HG03469 (cell line): ENCODE measurements around the gene SLC22A7.
A peak's percentile ranks its signal among the peaks of the same experiment; 100 is the strongest.
"Not testable (repeated sequence)": the region's sequence is repeated elsewhere in the genome, so short reads cannot be mapped to it uniquely, and the experiment has no call there.

Source experiments
- ATAC-seq: cut with Tn5 transposase; IDR thresholded peaks from one replicate; pipeline ENCODE4 v1.9.1; 2021; ENCODE audit warnings: mild to moderate bottlenecking, moderate library complexity, moderate number of reproducible peaks; ENCODE audit not compliant: unreplicated experiment

SLC22A7 gene

DNA sequence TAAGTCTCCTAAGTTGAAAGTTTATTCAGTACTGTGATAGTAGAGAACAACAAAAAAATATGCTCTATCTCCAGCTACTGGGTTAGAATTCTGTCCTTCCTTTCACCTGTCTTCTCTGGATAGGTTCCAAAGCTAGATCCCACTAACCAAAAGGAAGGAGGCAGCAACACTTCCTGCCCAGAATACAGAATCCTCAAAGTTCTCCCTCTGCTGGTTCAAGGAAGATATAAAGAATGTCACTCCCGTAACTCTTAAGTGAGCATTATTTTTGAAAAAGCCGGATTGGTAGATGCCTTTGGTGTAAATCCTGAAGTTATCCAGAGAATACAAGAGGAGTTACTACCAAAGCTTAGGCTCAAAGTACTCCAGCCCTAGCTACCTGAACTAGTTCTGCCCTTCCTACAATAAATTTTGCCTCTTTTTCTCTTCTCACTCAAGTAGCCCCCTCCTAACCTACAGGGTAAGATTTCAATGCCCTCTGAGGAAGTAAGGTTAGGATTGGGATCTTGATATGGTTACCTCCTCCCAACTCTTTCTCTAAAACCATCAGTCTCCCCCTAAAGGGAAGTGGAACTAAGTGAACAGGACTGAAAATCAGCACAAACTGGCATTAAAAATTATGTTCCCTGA is 36.5 kb downstream of the SLC22A7 start:
- ATAC-seq = no peak

DNA sequence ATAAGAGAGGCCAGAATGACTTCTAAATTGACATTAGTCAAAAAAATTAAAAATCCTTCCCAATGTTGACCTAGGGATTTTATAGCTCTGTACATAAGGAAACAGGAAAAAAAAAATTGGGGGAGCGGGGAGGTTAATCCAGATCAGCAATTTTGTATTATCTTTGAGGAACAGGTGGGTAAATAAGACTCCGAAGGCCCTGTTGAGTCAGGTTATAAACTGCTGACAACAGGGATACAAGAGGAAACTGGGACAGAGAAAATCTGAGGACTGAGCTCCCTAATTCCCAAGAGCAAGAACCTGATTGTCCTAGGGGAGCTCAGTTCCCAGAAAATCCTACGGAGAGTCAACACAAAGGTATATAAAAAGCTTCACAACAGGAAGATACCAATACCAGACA is 37.4 kb downstream of the SLC22A7 start:
- no peak for ATAC-seq

DNA sequence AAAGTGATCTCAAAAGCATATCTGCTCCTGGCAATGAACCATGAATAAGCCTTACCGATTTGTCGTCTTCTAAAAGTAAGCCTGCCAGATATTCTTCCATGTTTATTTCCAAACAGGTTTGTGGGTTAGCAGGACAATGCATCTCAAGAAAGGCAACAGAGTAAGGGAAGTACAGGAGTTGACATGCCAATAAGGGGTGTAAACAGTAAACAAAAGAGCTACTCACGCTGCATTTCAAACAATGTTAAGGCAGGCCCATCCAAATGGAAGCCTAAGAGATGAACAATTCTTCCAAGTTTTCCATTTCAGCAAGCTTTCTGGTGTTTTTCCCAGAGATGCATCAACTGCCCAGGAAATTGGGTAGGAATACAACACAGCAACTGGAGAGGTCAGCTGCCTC is 38.3 kb downstream of the SLC22A7 start:
- no peak for ATAC-seq

DNA sequence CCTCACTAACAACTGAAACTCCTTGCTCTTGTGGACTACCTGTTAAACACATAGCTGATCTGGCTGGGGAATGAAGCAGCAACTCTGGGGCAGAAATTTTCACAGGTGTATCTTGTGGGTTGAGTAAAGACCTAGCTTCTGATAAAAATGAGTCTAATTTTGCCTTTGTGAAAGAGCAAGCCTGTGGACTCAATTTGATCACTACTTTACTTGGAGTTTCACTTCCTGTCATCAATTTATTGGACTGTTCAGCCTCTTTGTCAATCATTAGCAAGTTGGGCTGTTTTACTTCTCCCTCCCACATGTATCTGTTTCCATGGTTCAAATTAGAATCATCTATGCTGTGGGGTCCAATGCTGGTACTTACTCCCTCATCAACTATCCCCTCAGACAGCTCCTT is 40.2 kb downstream of the SLC22A7 start:
- no peak for ATAC-seq

DNA sequence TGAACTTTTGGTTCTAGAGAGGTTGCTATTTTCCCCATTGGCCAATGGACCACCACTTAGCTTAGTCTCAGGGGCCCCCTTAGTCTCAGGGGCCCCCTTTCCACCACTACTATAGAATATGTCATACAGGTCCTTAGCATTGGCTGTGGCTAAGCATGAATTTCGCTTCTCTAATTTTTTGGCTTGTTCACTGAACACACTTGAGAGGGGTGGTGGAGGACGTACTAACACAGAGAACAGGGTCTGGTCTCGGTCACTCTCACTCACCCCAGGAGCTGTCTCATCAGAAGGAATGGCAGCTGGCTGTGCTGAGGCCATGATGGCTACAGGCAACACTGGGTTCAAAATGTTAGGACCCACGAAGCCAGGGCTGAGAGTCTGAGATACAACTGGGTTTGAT is 41.1 kb downstream of the SLC22A7 start:
- ATAC-seq = peak; percentile 55

DNA sequence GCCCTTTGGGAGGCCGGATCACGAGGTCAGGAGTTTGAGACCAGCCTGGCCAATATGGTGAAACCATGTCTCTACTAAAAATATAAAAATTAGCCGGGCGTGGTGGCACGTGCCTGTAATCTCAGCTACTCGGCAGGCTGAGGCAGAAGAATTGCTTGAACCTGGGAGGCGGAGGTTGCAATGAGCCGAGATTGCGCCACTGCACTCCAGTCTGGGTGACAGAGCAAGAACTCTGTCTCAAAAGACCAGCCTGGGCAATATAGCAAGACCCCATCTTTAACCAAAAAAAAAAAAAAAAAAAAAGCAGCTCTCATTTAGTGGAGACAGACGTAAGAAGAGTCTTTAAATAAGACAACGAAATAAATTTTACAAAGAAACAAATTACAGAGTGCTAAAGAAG is 48.2 kb downstream of the SLC22A7 start:
- ATAC-seq = not testable (repeated sequence)

DNA sequence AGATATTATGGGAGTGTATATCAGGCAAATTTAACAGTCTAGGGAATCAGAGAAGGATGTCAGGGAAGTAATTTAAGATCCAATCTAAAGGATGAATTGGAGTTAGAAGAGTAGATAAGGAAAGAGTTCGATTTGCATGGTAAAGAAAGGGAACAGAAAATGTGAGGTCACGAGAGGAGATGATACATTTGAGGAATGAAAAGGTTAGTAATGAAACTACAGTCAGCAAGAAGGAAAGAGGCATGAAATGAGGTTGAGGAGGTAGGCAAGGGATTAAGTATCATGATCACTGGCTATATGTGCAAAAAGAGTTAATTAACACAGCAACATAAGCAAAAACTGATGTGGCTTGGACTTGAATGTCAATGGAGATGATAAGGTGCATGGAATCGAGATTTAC is 49.0 kb downstream of the SLC22A7 start:
- ATAC-seq = no peak

DNA sequence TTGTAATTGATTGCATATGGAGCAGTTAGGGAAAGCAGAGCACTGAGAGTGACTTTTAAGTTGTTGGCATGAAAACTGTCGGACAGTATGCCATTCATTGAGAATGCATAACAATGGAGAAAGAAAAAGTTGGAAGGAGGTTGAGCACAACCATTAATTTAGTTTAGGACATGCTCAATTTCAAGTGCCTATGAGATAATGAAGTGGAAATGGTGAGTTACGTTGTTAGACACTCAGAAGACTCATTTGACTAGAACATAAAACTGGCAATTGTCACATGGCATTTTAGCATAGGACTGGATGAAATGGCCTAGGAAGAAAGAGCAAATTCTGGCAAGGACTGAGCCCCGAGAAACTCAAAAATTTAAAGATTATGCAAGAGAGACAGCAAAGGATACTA is 49.4 kb downstream of the SLC22A7 start:
- ATAC-seq = no peak

DNA sequence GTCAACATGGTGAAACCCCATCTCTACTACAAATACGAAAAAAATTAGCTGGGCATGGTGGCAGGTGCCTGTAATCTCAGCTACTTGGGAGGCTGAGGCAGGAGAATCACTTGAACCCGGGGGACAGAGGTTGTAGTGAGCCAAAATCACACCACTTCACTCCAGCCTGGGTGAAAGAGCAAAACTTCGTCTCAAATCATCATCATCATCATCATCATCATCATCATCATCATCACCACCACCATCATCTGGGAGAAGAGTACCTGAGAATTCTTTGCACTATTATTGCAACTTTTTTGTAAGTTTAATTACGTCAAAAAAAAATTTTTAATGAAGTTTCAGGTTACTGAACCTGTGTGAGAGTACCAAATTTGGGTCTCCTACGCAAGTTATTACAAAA is 53.9 kb downstream of the SLC22A7 start:
- ATAC-seq = not testable (repeated sequence)
